Measurements from ENCODE around the gene PLEKHA1.

GRCh38 chr10:122386514-122386913 lies 12.0 kb downstream of the PLEKHA1 start:
- TF ChIP-seq CTCF (IDR thresholded peaks at IDR 0.05; ENCODE audit: low read length): no peak
- TF ChIP-seq EZH2 (IDR thresholded peaks at IDR 0.05; ENCODE audit: borderline replicate concordance, low read length): no peak

Data from OCI-LY1 (cell line).